Left renal pelvis (tissue), 4 donors: ENCODE data around the gene GOLGA6L22. TPM values are rescaled to one million over a fixed set of nuclear protein-coding genes. Genes with fewer than 3 reads are reported as not detected.
A peak's percentile ranks its signal among the peaks of the same experiment; 100 is the strongest.
"Not testable (repeated sequence)": the region's sequence is repeated elsewhere in the genome, so short reads cannot be mapped to it uniquely, and the experiment has no call there.

Experiments used
- DNase-seq, 4 donors: peaks; one replicate each; pipeline ENCODE4 v3.0.0-alpha.2; 2013; ENCODE audit warnings: low read depth in 4 of 4, low spot score in 3 of 4
- polyA plus RNA-seq, 4 donors: library from polyadenylated mRNA; unstranded; fragments of 120-200 nt; gene quantifications; one replicate each; pipeline ENCODE4 v1.2.1, GENCODE V29; 2013; ENCODE audit not compliant: insufficient read length in 4 of 4

GOLGA6L22 gene
- polyA plus RNA-seq: not detected

DNA sequence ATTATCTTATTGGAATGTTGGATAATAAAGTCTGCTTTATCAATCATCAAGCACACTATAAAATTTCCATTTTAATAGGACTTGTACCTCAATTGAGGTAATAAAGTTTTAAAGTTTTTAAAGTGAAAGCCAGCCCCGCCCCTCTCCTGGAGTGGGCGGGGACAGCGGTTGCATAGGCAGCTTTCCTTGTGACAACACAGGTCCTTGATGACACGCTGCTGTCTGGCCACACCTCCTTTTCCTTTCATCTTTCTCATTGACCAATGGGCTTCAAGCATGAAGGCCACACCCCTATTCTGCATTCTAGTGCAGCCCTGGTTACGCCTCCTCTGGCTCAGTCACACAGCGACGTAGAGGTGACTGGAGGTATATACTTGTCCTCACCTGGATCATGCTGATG lies at the start of gene GOLGA6L22:
GOLGA6L22 (plus strand) TSS at position 301 of the 400 bp plus-strand sequence; CDS start at position 392, 91 bp downstream.
- not testable (repeated sequence) for DNase-seq

GRCh38 chr15:22417288-22417687 lies 41.4 kb upstream of the GOLGA6L22 start:
- DNase-seq: not testable (repeated sequence)

DNA sequence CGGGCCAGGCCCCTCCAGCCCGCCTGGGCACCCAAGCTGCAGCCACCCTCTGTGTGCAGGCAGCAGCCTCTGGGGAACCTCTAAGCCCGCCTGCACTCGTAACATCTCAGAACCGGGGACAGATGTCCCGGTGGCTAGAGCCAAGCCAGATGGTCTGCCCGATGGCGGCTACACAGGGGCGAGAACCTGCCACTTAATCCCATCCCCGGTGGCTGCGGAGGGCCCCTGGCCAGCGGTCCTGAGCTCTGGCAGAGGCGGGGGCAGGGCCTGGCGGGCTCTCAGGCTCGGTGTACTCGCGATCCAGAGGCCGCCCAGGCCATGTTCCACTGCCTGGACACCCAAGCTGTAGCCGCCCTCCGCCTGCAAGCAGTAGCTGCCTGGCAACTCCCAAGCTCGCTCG lies 40.9 kb upstream of the GOLGA6L22 start:
- not testable (repeated sequence) for DNase-seq

GRCh38 chr15:22418212-22418611 lies 40.5 kb upstream of the GOLGA6L22 start:
- not testable (repeated sequence) for DNase-seq

GRCh38 chr15:22418666-22419065 lies 40.0 kb upstream of the GOLGA6L22 start:
- DNase-seq: not testable (repeated sequence)

DNA sequence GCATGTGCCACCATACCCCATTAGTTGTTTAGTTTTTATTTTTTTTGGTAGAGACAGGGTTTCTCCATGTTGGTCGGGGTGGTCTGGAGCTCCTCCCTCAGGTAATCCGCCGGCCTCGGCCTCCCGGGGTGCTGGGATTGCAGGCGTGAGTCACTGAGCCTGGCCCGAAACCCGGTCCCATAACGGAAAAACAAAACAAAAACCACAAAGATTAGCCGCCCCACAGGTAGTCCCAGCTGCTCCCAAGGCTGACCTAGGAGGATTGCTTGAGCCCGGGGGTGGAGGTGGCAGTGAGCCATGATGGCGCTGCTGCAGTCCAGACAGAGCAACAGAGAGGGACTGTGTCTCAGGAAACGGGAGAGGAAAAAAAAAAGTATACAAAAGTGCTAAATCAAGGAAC lies 38.4 kb upstream of the GOLGA6L22 start:
- not testable (repeated sequence) for DNase-seq

GRCh38 chr15:22429426-22429825 lies 29.3 kb upstream of the GOLGA6L22 start:
- not testable (repeated sequence) for DNase-seq

- not testable (repeated sequence) for DNase-seq
Observed at GRCh38 chr15:22431687-22432086, 27.0 kb upstream of the GOLGA6L22 start.

- peak in 3 of 4 donors; percentile 16 to 39 (median 19) for DNase-seq
Observed at GRCh38 chr15:22494490-22495113, 35.9 kb downstream of the GOLGA6L22 start.

DNA sequence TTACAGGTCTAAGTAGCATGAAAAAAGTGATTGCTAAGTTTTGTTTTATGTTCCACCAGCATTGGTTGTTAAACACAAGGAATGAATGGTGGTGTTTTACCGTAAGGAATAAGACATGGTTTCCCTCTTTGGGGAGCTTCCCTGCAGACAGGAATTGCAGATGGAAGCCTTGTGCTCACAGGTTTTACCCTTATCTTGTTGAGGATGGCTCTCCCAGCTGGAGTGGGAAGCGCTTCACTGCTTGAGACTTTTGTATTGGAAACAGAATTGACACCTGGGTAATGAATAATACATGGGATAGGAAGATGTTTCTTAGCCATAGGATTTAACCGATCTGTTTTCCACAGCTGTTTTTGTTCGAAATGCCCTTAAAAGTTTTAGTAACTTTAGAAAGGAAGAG lies 38.5 kb downstream of the GOLGA6L22 start:
- not testable (repeated sequence) for DNase-seq

GRCh38 chr15:22498220-22498925 lies 39.7 kb downstream of the GOLGA6L22 start:
- not testable (repeated sequence) for DNase-seq

DNA sequence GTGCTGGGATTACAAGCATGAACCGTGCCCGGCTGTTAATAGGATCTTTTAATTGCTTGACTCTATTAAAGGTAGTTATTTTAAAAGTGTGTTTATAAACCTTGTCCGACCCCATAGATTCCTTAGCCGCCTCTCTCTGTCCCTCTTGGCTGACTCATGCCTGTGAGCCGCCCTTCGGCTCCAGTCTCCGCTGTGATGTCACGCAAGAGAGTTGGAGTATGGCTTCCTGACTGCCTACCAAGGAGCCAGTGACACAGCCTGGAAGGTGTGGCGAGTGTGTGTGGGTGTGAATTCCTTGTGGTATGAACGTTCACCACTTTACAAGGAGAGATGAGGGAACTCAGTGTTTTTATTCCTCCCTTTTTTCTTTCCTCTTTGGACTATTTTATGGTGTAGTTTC lies 43.6 kb downstream of the GOLGA6L22 start:
- DNase-seq: not testable (repeated sequence)

DNA sequence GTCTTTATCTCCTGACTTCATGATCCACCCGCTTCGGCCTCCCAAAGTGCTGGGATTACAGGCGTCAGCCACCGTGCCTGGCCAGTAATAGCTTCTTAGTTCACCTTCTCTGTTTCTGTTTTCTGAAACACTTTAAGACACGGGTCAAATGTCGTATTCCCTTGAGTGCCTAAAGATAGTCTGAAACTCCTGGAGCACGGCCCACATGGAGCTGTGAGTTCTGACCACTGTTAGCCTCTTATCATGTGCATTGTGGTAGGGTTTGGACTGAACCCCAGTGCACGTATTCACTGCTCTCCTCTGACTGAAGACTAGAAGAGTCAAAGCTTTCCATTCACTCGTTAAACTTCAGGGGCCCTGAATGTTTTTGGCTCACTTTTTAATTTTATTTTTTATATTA lies 48.3 kb downstream of the GOLGA6L22 start:
- DNase-seq: not testable (repeated sequence)

GRCh38 chr15:22516140-22516539 lies 57.4 kb downstream of the GOLGA6L22 start:
- not testable (repeated sequence) for DNase-seq
